SU-DHL-6 (cell line): ENCODE measurements around the gene SLC33A1.
A peak's percentile ranks its signal among the peaks of the same experiment; 100 is the strongest.

Experiments
- H2AFZ ChIP-seq: fragments of 200-600 bp; sonication (generic); 2 replicates; pipeline ENCODE4 v1.6.1; 2014; ENCODE audit warnings: low read depth, mild to moderate bottlenecking, moderate library complexity, mixed read lengths, antibody characterized with exemption, low read length; ENCODE audit not compliant: severe bottlenecking
- H3F3A ChIP-seq: fragments of 200-600 bp; shearing (Covaris generic); 2 replicates; pipeline ENCODE4 v1.6.0; 2016; ENCODE audit warnings: antibody characterized with exemption, mild to moderate bottlenecking; ENCODE audit not compliant: insufficient read depth
- H3K27ac ChIP-seq: fragments of 200-600 bp; sonication (generic); 2 replicates; pipeline ENCODE4 v1.5.1; 2016; ENCODE audit warnings: low read depth, mild to moderate bottlenecking, low read length, moderate library complexity, mixed read lengths
- H3K27me3 ChIP-seq: fragments of 200-600 bp; sonication (generic), shearing (Covaris generic); 2 replicates; pipeline ENCODE4 v1.6.0; 2014; ENCODE audit warnings: mild to moderate bottlenecking, low read length
- H3K36me3 ChIP-seq: fragments of 200-600 bp; sonication (generic); 2 replicates; pipeline ENCODE4 v1.6.1; 2014; ENCODE audit warnings: mild to moderate bottlenecking, low read length, mixed read lengths
- H3K4me2 ChIP-seq: fragments of 300-600, 200-600 bp; shearing (Covaris generic), sonication (generic); 2 replicates; pipeline ENCODE4 v1.6.0; 2014; ENCODE audit warnings: low read length, low read depth, mild to moderate bottlenecking; ENCODE audit not compliant: poor library complexity, severe bottlenecking
- H3K4me3 ChIP-seq: fragments of 200-600 bp; sonication (generic); 2 replicates; pipeline ENCODE4 v1.5.1; 2014; ENCODE audit warnings: antibody characterized with exemption, low read length, mild to moderate bottlenecking, mixed read lengths; ENCODE audit not compliant: insufficient read depth, poor library complexity, severe bottlenecking
- H3K79me2 ChIP-seq: fragments of 200-600 bp; sonication (generic); 2 replicates; pipeline ENCODE4 v1.6.1; 2014; ENCODE audit warnings: mild to moderate bottlenecking, low read length, moderate library complexity; ENCODE audit not compliant: insufficient read depth
- H3K9ac ChIP-seq: fragments of 200-600 bp; sonication (generic); 2 replicates; pipeline ENCODE4 v1.7.0; 2014; ENCODE audit warnings: mild to moderate bottlenecking, low read length
- H3K9me2 ChIP-seq: fragments of 200-600 bp; sonication (generic); replicated peaks from 2 replicates; pipeline ENCODE4 v1.6.1; 2014; ENCODE audit warnings: low read length; ENCODE audit not compliant: insufficient read depth
- H3K9me3 ChIP-seq: fragments of 200-600 bp; sonication (generic); 2 replicates; pipeline ENCODE4 v1.6.1; 2014; ENCODE audit warnings: low read length, mixed read lengths; ENCODE audit not compliant: insufficient read depth
- H4K20me1 ChIP-seq: fragments of 200-600 bp; sonication (generic); 2 replicates; pipeline ENCODE4 v1.6.1; 2014; ENCODE audit warnings: low read depth, mild to moderate bottlenecking, antibody characterized with exemption, low read length, moderate library complexity, mixed read lengths
- CTCF ChIP-seq: fragments of 200-600 bp; sonication (generic); IDR thresholded peaks from one replicate; pipeline ENCODE4 v1.5.1; 2017; ENCODE audit warnings: antibody characterized with exemption, mild to moderate bottlenecking, low read length, moderate library complexity; ENCODE audit not compliant: insufficient read depth, poor library complexity, severe bottlenecking
- EZH2phosphoT487 ChIP-seq: fragments of 200-600 bp; sonication (generic), shearing (Covaris generic); conservative IDR thresholded peaks from 2 replicates; pipeline ENCODE4 v1.6.1; 2018; ENCODE audit warnings: mild to moderate bottlenecking, antibody characterized with exemption, low read length, moderate library complexity, mixed read lengths

The SLC33A1 gene

GRCh38 chr3:155805802-155806618 lies 48.2 kb downstream of the SLC33A1 start, which contains the start of gene C3orf33:
Gene C3orf33, minus strand, starts transcription at chr3:155806278. Its CDS starts 26 bp downstream, at chr3:155806252.
- no peak within 1 kb of the TSS for H3K27ac ChIP-seq
- no peaks in the 10 kb centered on the region for H4K20me1 ChIP-seq
- H3K9ac ChIP-seq, result peak within 1 kb of the TSS; percentile 60
- no peaks in the 10 kb centered on the region for H3K27me3 ChIP-seq
- peak within 1 kb of the TSS; percentile 48 for H3K4me3 ChIP-seq
- no peaks in the 10 kb centered on the region for H3K9me3 ChIP-seq
- H2AFZ ChIP-seq, result peak within 1 kb of the TSS; percentile 97
- TF ChIP-seq CTCF (peak; percentile 78), EZH2phosphoT487 (no peak)
- no peaks in the 10 kb centered on the region for H3K9me2 ChIP-seq
- H3K4me2 ChIP-seq, result peak within 1 kb of the TSS; percentile 67
- H3K36me3 ChIP-seq, result no peaks in the 10 kb centered on the region
- no peaks in the 10 kb centered on the region for H3F3A ChIP-seq
- H3K79me2 ChIP-seq, result no peaks in the 10 kb centered on the region

- Histone ChIP-seq H2AFZ (peak overlapping the region; percentile 97), H3K27me3 (no peaks in the 10 kb centered on the region), H3K36me3 (no peaks in the 10 kb centered on the region), H3K79me2 (no peaks in the 10 kb centered on the region), H3K9ac (peak overlapping the region; percentile 60; the same call in 1 of the 2 replicates), H3K27ac (no peak overlapping the region), H3K4me2 (peak overlapping the region; percentile 67), H3F3A (no peaks in the 10 kb centered on the region), H3K4me3 (peak overlapping the region; percentile 48), H3K9me2 (no peaks in the 10 kb centered on the region), H3K9me3 (no peaks in the 10 kb centered on the region), H4K20me1 (no peaks in the 10 kb centered on the region)
- no peak for TF ChIP-seq EZH2phosphoT487
- no peak for TF ChIP-seq CTCF
These were observed 48.9 kb downstream of the SLC33A1 start for GRCh38 chr3:155805204-155805801.

- H3K27ac ChIP-seq, result no peak overlapping the region
- no peaks in the 10 kb centered on the region for H3K9me2 ChIP-seq
- no peaks in the 10 kb centered on the region for H4K20me1 ChIP-seq
- H3F3A ChIP-seq, result no peaks in the 10 kb centered on the region
- no peak overlapping the region for H3K9ac ChIP-seq
- no peak overlapping the region for H3K4me3 ChIP-seq
- H3K4me2 ChIP-seq, result no peak overlapping the region
- no peak overlapping the region for H2AFZ ChIP-seq
- no peaks in the 10 kb centered on the region for H3K27me3 ChIP-seq
- H3K79me2 ChIP-seq, result no peaks in the 10 kb centered on the region
- no peaks in the 10 kb centered on the region for H3K36me3 ChIP-seq
- H3K9me3 ChIP-seq, result no peaks in the 10 kb centered on the region
- TF ChIP-seq EZH2phosphoT487, result no peak
- no peak for TF ChIP-seq CTCF
These were observed 49.9 kb downstream of the SLC33A1 start for GRCh38 chr3:155804323-155804722.
